ENCODE measurements around the gene P2RY1. TPM values are rescaled to one million over a fixed set of nuclear protein-coding genes. Genes with fewer than 3 reads are reported as not detected.

Gene P2RY1
- total and polyA plus RNA-seq, 2 of the 4 experiments (the other 2 are of a cell fraction): not detected

GRCh38 chr3:152839511-152839910 is 4.6 kb downstream of the P2RY1 start:
- Histone ChIP-seq H3K18ac (ENCODE audit: low read depth, low read length) (no peak overlapping the region), H3K27me3 (ENCODE audit: control insufficient read depth, insufficient read depth, low read length) (peaks cover 17% of the 10 kb centered on the region), H3K4ac (ENCODE audit: low read depth, low read length) (no peak overlapping the region), H2BK5ac (ENCODE audit: low read depth, low read length, poor library complexity, severe bottlenecking) (no peak overlapping the region), H4K20me1 (ENCODE audit: insufficient read depth, low read length) (no peaks in the 10 kb centered on the region), H3K4me2 (ENCODE audit: low read depth, low read length) (no peak overlapping the region), H4K91ac (ENCODE audit: insufficient read depth, low read depth, low read length) (no peak overlapping the region), H3K4me3 (ENCODE audit: insufficient read depth, low read depth, low read length) (no peak overlapping the region), H2AK5ac (ENCODE audit: low read depth, low read length) (no peak overlapping the region), H3K79me1 (ENCODE audit: low read depth in 1 of 2, low read length in 2 of 2) (no peaks in the 10 kb centered on the region), H2AK9ac (replicated peaks; ENCODE audit: low read depth, low read length, poor library complexity) (no peak overlapping the region), H3K14ac (replicated peaks; ENCODE audit: low read depth, low read length) (no peak overlapping the region), H4K8ac (ENCODE audit: low read depth in 2 of 2, low read length in 2 of 2) (no peak overlapping the region), H4K5ac (ENCODE audit: low read depth, low read length) (no peak overlapping the region), H3K23ac (ENCODE audit: low read depth, low read length) (no peak overlapping the region), H2AFZ (replicated peaks; ENCODE audit: low read length, poor library complexity) (no peak overlapping the region), H3K27ac (ENCODE audit: insufficient read depth, low read length) (no peak overlapping the region), H3K4me1 (ENCODE audit: control insufficient read depth, insufficient read depth, low read length) (no peaks in the 10 kb centered on the region; the same call in 1 of the 2 replicates), H3K56ac (ENCODE audit: extremely low read depth, insufficient read depth, low read length) (no peak overlapping the region), H2BK120ac (ENCODE audit: low read depth, low read length) (no peak overlapping the region), H3K9me3 (ENCODE audit: control insufficient read depth, insufficient read depth, low read length) (no peaks in the 10 kb centered on the region), H2BK20ac (ENCODE audit: low read depth, low read length) (no peak overlapping the region), H3K9ac (ENCODE audit: low read depth, low read length) (no peak overlapping the region), H3K36me3 (ENCODE audit: control insufficient read depth, insufficient read depth, low read length) (no peaks in the 10 kb centered on the region), H2BK15ac (ENCODE audit: low read depth, low read length) (no peak overlapping the region), H3K9me1 (ENCODE audit: insufficient read depth, low read length) (no peaks in the 10 kb centered on the region)
- WGBS, 2 experiments (ENCODE audit: extremely low coverage in 2 of 2, insufficient read length in 1 of 2): no CpG with 5 or more reads among the region's 1 CpG
- ChIA-PET CTCF (no interaction called here), POLR2A (ENCODE audit: unreplicated experiment) (no interaction called here)
- in situ Hi-C loops (cut with MboI; ENCODE audit: low sequenced_read_pairs): no loop called here
- dilution Hi-C loops (cut with HindIII; ENCODE audit: low sequenced_read_pairs, unreplicated experiment): no loop called here
- no TSS peak for BruUV-seq (replicated peaks)
- DNase-seq (no peak), ATAC-seq (ENCODE audit: low read depth) (no peak)
- TF ChIP-seq SMC3 (IDR thresholded peaks at IDR 0.05; ENCODE audit: low read depth, low read length) (no peak), MAZ (IDR thresholded peaks at IDR 0.05; ENCODE audit: borderline replicate concordance, low read depth, low read length) (no peak), CHD1 (IDR thresholded peaks at IDR 0.05; ENCODE audit: low read depth, low read length) (no peak), RCOR1 (IDR thresholded peaks at IDR 0.05; ENCODE audit: insufficient replicate concordance, low read length) (no peak)
- intact Hi-C loops (cut with micrococcal nuclease): no loop called here
